D721Med (cell line): Measurements from ENCODE around the gene GAB2.

Experiments used
- DNase-seq: peaks from one replicate; pipeline ENCODE4 v3.0.0; 2011; ENCODE audit warnings: low spot score; ENCODE audit not compliant: insufficient read length
- FAIRE-seq: peaks from 2 replicates; lab custom pipeline; 2011; peaks lifted over from hg19 to GRCh38; lab: Jason Lieb, UNC
- TF ChIP-seq, protein P1 (sequence below): IDR thresholded peaks from 2 replicates; pipeline ENCODE4 v1.5.1; 2012; ENCODE audit warnings: mild to moderate bottlenecking, control low read depth; ENCODE audit not compliant: insufficient read depth; ENCODE audit errors: missing control alignments

GAB2 gene

DNA sequence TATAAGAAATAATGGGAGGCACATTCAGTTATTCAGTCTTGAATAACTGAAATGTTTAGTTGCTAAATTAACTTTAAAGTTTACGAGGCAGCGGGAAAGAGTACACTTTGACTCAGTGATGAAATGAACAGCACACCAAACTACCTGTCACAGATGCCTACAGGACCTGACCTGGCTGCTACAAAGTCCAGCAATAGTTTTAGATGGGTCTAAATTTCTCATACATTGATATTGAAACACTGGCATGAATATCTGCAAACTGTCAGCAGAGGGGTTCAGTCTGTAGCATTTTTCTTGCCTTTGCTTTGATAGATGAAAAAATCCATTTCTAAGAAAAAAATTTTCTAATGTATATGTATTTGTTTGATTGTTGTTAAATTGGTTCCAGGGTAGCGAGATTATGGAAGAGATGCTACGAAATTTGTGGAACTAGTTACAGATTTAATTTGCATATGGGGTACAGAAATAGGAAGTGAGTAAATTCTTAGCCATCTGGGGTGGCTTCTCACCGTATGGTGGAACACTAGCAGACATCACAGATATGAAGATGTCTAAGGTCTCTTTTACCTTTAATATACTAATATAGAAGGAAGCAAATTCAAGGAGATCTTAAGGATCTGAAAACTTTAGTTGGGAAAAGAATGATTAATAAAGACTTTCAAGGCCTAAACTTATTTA, 20.8 kb upstream of the GAB2 start:
- TF ChIP-seq, protein P1, sequence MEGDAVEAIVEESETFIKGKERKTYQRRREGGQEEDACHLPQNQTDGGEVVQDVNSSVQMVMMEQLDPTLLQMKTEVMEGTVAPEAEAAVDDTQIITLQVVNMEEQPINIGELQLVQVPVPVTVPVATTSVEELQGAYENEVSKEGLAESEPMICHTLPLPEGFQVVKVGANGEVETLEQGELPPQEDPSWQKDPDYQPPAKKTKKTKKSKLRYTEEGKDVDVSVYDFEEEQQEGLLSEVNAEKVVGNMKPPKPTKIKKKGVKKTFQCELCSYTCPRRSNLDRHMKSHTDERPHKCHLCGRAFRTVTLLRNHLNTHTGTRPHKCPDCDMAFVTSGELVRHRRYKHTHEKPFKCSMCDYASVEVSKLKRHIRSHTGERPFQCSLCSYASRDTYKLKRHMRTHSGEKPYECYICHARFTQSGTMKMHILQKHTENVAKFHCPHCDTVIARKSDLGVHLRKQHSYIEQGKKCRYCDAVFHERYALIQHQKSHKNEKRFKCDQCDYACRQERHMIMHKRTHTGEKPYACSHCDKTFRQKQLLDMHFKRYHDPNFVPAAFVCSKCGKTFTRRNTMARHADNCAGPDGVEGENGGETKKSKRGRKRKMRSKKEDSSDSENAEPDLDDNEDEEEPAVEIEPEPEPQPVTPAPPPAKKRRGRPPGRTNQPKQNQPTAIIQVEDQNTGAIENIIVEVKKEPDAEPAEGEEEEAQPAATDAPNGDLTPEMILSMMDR, result no peak

DNA sequence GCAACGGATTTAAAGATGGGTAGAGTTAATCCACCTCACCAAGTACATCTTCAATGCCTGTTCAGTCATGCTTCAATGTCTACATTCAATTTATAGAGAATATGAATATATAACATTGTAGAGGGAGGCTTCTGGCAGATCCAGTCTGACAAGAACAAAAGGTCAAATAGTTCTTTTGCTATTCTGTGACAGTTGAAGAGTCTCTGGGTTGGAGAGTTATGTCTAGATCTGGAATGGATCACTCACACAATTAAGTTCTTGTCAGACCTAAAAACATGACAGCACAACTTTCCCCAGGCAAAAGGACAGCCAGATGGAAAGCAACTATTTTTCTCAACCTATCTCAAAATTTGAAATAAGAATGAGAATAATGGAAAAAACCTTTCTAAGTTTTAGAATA, 15.3 kb upstream of the GAB2 start:
- TF ChIP-seq, protein P1, result no peak
- no peak for FAIRE-seq
- DNase-seq, result no peak

More for the DNA sequence above, 20.8 kb upstream of the GAB2 start:
- no peak for FAIRE-seq
- DNase-seq, result no peak

DNA sequence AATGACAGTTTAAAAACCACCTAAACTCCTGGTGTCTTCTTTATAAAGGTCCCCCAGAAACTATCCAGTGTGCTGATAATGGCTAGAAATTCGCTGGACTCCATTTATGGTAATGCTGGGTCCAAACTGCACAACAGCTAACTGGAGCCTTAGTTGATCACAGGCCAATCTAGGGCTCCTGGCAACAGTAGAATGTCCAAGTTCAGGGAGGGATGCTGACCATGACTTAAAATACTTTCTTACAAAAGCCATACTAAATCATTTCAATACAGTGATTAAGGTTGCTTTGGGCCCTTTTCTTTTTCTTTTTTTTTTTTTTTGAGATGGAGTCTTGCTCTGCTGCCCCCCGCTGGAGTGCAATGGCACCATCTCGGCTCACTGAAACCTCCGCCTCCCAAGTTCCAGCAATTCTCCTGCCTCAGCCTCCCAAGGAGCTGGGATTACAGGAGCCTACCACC, 14.5 kb upstream of the GAB2 start:
- TF ChIP-seq, protein P1, result peak; percentile 44
- no peak for FAIRE-seq
- no peak for DNase-seq

DNA sequence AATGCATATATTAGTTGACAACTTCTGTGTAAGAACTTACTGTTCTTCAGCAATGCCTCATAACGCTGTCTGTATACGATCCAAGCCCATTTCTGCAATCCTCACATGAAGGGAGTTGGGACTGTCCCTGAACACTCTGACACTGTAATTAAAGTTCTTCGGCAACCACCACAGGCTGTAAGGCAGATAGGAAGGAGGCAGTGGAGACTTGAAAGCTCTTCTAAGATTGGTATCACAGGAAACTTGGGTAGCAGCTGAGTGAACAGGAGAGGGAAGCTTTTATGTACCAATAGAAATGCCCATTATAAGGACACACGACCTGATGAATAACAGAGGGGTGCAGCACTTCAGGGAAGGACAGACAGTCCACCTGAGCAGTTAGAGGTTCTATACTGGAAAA, 12.0 kb upstream of the GAB2 start:
- TF ChIP-seq, protein P1, result no peak
- no peak for FAIRE-seq
- no peak for DNase-seq

DNA sequence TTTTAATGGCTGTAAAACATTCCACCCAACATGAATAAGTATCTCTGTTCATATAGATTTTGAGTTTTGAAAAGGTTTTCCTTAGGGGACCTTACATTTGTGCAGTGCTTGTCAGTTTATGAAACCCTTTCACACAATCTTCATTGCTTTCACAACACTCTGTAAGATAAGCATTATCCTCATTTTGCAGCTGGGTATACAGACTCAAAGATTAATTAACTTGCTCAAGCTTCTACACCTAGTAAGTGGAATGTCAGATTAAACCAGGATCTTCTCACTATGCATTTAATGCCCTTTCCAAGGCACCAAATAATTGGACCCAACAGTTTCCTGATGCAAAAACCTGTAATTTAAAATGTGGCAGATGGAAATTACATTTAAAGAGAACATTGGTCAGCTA, 11.6 kb upstream of the GAB2 start:
- TF ChIP-seq, protein P1, result no peak
- FAIRE-seq (no peak), DNase-seq (no peak)

DNA sequence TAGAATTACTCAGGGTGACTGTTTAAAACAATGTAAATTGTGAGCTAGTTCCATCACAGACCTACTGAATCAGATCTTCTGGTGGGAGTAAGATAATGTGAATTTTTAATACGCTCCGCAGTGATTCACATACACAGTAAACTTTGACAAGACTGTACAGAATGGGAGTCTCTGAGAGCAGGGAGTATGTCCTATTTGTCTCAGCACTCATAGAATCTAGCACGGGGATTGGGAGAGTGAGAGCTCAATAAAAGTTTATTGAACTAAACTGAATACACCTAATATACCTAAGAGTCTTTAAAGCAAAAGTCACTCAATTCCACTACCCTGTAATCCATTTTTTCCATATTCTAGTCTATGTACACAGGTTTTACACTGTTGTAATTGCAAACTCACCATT, 11.2 kb upstream of the GAB2 start:
- DNase-seq (no peak), FAIRE-seq (no peak)
- TF ChIP-seq, protein P1, result no peak

DNA sequence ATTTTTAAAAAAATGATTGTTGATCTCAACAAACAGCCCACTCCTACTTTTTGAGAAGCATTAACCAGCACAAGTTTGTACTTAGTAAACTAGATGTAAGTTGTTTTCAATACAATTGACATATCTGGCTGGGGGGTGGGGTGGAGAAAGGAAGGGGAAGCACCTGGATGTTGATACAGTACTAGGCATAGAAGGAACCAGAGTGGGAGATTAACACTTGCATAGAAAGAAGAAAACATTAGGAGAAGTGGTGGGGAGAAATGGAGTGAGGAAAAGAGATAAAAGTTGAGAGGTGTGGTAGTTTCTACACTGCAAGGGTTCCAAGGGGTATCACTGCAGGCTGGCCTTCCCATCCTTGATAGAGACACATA, 10.6 kb upstream of the GAB2 start:
- TF ChIP-seq, protein P1, result no peak
- FAIRE-seq (no peak), DNase-seq (no peak)
